ENCODE results near the gene PSME3.

PSME3 gene

GRCh38 chr17:42797067-42798007, 35.9 kb upstream of the PSME3 start:
- Histone ChIP-seq H3K27ac (ENCODE audit: low read length) (peak overlapping the region; percentile 93), H3K4me3 (ENCODE audit: low read depth in 1 of 2, low read length in 2 of 2) (peak overlapping the region; percentile 91 to 93), H3K27me3 (ENCODE audit: low read depth, low read length) (no peaks in the 10 kb centered on the region), H3K4me1 (ENCODE audit: control insufficient read depth in 1 of 2, insufficient read depth in 2 of 2, low read length in 2 of 2) (peaks cover 4 to 14% of the 10 kb centered on the region in 2 donors), H3K9me3 (ENCODE audit: control insufficient read depth in 1 of 2, low read length in 2 of 2) (no peaks in the 10 kb centered on the region), H3K36me3 (ENCODE audit: control insufficient read depth in 1 of 2, insufficient read depth in 2 of 2, low read length in 2 of 2) (peaks cover 0 to 8% of the 10 kb centered on the region in 2 donors)

- H3K36me3 ChIP-seq (ENCODE audit: control insufficient read depth in 1 of 2, insufficient read depth in 2 of 2, low read length in 2 of 2) = peaks cover 0 to 8% of the 10 kb centered on the region in 2 donors
- peak overlapping the region; percentile 93 for H3K27ac ChIP-seq (ENCODE audit: low read length)
- no peaks in the 10 kb centered on the region for H3K27me3 ChIP-seq (ENCODE audit: low read depth, low read length)
- no peaks in the 10 kb centered on the region for H3K9me3 ChIP-seq (ENCODE audit: control insufficient read depth in 1 of 2, low read length in 2 of 2)
- H3K4me3 ChIP-seq (ENCODE audit: low read depth in 1 of 2, low read length in 2 of 2) = peak overlapping the region; percentile 91 to 93
- peaks cover 4 to 14% of the 10 kb centered on the region in 2 donors for H3K4me1 ChIP-seq (ENCODE audit: control insufficient read depth in 1 of 2, insufficient read depth in 2 of 2, low read length in 2 of 2)
These were observed 35.2 kb upstream of the PSME3 start for GRCh38 chr17:42798011-42798382.

- Histone ChIP-seq H3K4me1 (ENCODE audit: control insufficient read depth in 1 of 2, insufficient read depth in 2 of 2, low read length in 2 of 2) (peaks cover 4 to 14% of the 10 kb centered on the region in 2 donors), H3K36me3 (ENCODE audit: control insufficient read depth in 1 of 2, insufficient read depth in 2 of 2, low read length in 2 of 2) (peaks cover 0 to 8% of the 10 kb centered on the region in 2 donors), H3K27me3 (ENCODE audit: low read depth, low read length) (no peaks in the 10 kb centered on the region), H3K27ac (ENCODE audit: low read length) (peak within 1 kb of the TSS; percentile 93), H3K4me3 (ENCODE audit: low read depth in 1 of 2, low read length in 2 of 2) (peak within 1 kb of the TSS; percentile 91 to 93), H3K9me3 (ENCODE audit: control insufficient read depth in 1 of 2, low read length in 2 of 2) (no peaks in the 10 kb centered on the region)
These were observed 34.5 kb upstream of the PSME3 start, which contains the start of the genes CNTD1 and COA3 for GRCh38 chr17:42798383-42799380. Gene CNTD1, plus strand, starts transcription at chr17:42798861. Its CDS starts 207 bp downstream, at chr17:42799068. Gene COA3, minus strand, starts transcription at chr17:42798704. Its CDS starts 23 bp downstream, at chr17:42798681.

GRCh38 chr17:42803074-42803883, 29.9 kb upstream of the PSME3 start:
- H3K27me3 ChIP-seq (ENCODE audit: low read depth, low read length) = no peaks in the 10 kb centered on the region
- H3K4me3 ChIP-seq (ENCODE audit: low read depth in 1 of 2, low read length in 2 of 2) = no peak overlapping the region
- H3K27ac ChIP-seq (ENCODE audit: low read length) = no peak overlapping the region
- H3K36me3 ChIP-seq (ENCODE audit: control insufficient read depth in 1 of 2, insufficient read depth in 2 of 2, low read length in 2 of 2) = no peaks in the 10 kb centered on the region
- no peaks in the 10 kb centered on the region for H3K9me3 ChIP-seq (ENCODE audit: control insufficient read depth in 1 of 2, low read length in 2 of 2)
- H3K4me1 ChIP-seq (ENCODE audit: control insufficient read depth in 1 of 2, insufficient read depth in 2 of 2, low read length in 2 of 2) = peaks cover 4 to 20% of the 10 kb centered on the region in 2 donors

- Histone ChIP-seq H3K9me3 (ENCODE audit: control insufficient read depth in 1 of 2, low read length in 2 of 2) (no peaks in the 10 kb centered on the region), H3K4me1 (ENCODE audit: control insufficient read depth in 1 of 2, insufficient read depth in 2 of 2, low read length in 2 of 2) (peaks cover 0 to 30% of the 10 kb centered on the region in 2 donors), H3K4me3 (ENCODE audit: low read depth in 1 of 2, low read length in 2 of 2) (no peak overlapping the region), H3K36me3 (ENCODE audit: control insufficient read depth in 1 of 2, insufficient read depth in 2 of 2, low read length in 2 of 2) (no peaks in the 10 kb centered on the region), H3K27me3 (ENCODE audit: low read depth, low read length) (no peaks in the 10 kb centered on the region), H3K27ac (ENCODE audit: low read length) (peak overlapping the region; percentile 72)
These were observed 28.3 kb upstream of the PSME3 start for GRCh38 chr17:42804918-42805367.

- H3K9me3 ChIP-seq (ENCODE audit: control insufficient read depth in 1 of 2, low read length in 2 of 2) = no peaks in the 10 kb centered on the region
- H3K4me3 ChIP-seq (ENCODE audit: low read depth in 1 of 2, low read length in 2 of 2) = no peak overlapping the region
- H3K27me3 ChIP-seq (ENCODE audit: low read depth, low read length) = no peaks in the 10 kb centered on the region
- H3K27ac ChIP-seq (ENCODE audit: low read length) = no peak overlapping the region
- peaks cover 0 to 30% of the 10 kb centered on the region in 2 donors for H3K4me1 ChIP-seq (ENCODE audit: control insufficient read depth in 1 of 2, insufficient read depth in 2 of 2, low read length in 2 of 2)
- peaks cover 8 to 9% of the 10 kb centered on the region in 2 donors for H3K36me3 ChIP-seq (ENCODE audit: control insufficient read depth in 1 of 2, insufficient read depth in 2 of 2, low read length in 2 of 2)
These were observed 26.9 kb upstream of the PSME3 start for GRCh38 chr17:42806249-42806648.

- peaks cover 2 to 32% of the 10 kb centered on the region in 2 donors for H3K4me1 ChIP-seq (ENCODE audit: control insufficient read depth in 1 of 2, insufficient read depth in 2 of 2, low read length in 2 of 2)
- peaks cover 18 to 24% of the 10 kb centered on the region in 2 donors for H3K36me3 ChIP-seq (ENCODE audit: control insufficient read depth in 1 of 2, insufficient read depth in 2 of 2, low read length in 2 of 2)
- no peaks in the 10 kb centered on the region for H3K27me3 ChIP-seq (ENCODE audit: low read depth, low read length)
- no peaks in the 10 kb centered on the region for H3K9me3 ChIP-seq (ENCODE audit: control insufficient read depth in 1 of 2, low read length in 2 of 2)
- H3K27ac ChIP-seq (ENCODE audit: low read length) = no peak overlapping the region
- H3K4me3 ChIP-seq (ENCODE audit: low read depth in 1 of 2, low read length in 2 of 2) = no peak overlapping the region
These were observed 23.9 kb upstream of the PSME3 start for GRCh38 chr17:42809250-42809649.

- H3K27me3 ChIP-seq (ENCODE audit: low read depth, low read length) = no peaks in the 10 kb centered on the region
- no peak overlapping the region for H3K4me3 ChIP-seq (ENCODE audit: low read depth in 1 of 2, low read length in 2 of 2)
- H3K9me3 ChIP-seq (ENCODE audit: control insufficient read depth in 1 of 2, low read length in 2 of 2) = no peaks in the 10 kb centered on the region
- peaks cover 16 to 33% of the 10 kb centered on the region in 2 donors for H3K4me1 ChIP-seq (ENCODE audit: control insufficient read depth in 1 of 2, insufficient read depth in 2 of 2, low read length in 2 of 2)
- H3K36me3 ChIP-seq (ENCODE audit: control insufficient read depth in 1 of 2, insufficient read depth in 2 of 2, low read length in 2 of 2) = peaks cover 62 to 69% of the 10 kb centered on the region in 2 donors
- H3K27ac ChIP-seq (ENCODE audit: low read length) = peak overlapping the region; percentile 73
These were observed 18.4 kb upstream of the PSME3 start for GRCh38 chr17:42814633-42815399.

- Histone ChIP-seq H3K4me3 (ENCODE audit: low read depth in 1 of 2, low read length in 2 of 2) (no peak overlapping the region), H3K36me3 (ENCODE audit: control insufficient read depth in 1 of 2, insufficient read depth in 2 of 2, low read length in 2 of 2) (peaks cover 62 to 68% of the 10 kb centered on the region in 2 donors), H3K27ac (ENCODE audit: low read length) (no peak overlapping the region), H3K9me3 (ENCODE audit: control insufficient read depth in 1 of 2, low read length in 2 of 2) (no peaks in the 10 kb centered on the region), H3K4me1 (ENCODE audit: control insufficient read depth in 1 of 2, insufficient read depth in 2 of 2, low read length in 2 of 2) (peaks cover 16 to 39% of the 10 kb centered on the region in 2 donors), H3K27me3 (ENCODE audit: low read depth, low read length) (no peaks in the 10 kb centered on the region)
These were observed 15.3 kb upstream of the PSME3 start for GRCh38 chr17:42817866-42818265.

GRCh38 chr17:42818379-42818778, 14.8 kb upstream of the PSME3 start:
- Histone ChIP-seq H3K27ac (ENCODE audit: low read length) (no peak overlapping the region), H3K4me1 (ENCODE audit: control insufficient read depth in 1 of 2, insufficient read depth in 2 of 2, low read length in 2 of 2) (peaks cover 16 to 43% of the 10 kb centered on the region in 2 donors), H3K4me3 (ENCODE audit: low read depth in 1 of 2, low read length in 2 of 2) (no peak overlapping the region), H3K36me3 (ENCODE audit: control insufficient read depth in 1 of 2, insufficient read depth in 2 of 2, low read length in 2 of 2) (peaks cover 62 to 68% of the 10 kb centered on the region in 2 donors), H3K9me3 (ENCODE audit: control insufficient read depth in 1 of 2, low read length in 2 of 2) (no peaks in the 10 kb centered on the region), H3K27me3 (ENCODE audit: low read depth, low read length) (no peaks in the 10 kb centered on the region)

All from muscle layer of duodenum (tissue), 2 donors.